PC-9 (cell line): ENCODE data around the gene DSTN.

Source experiments
- CTCF ChIP-seq: fragments of 200-600 bp; sonication (generic); conservative IDR thresholded peaks from 2 replicates; pipeline ENCODE4 v1.6.1; 2017; ENCODE audit warnings: mixed run types, antibody characterized with exemption, mild to moderate bottlenecking, moderate library complexity
- EZH2 ChIP-seq: fragments of 200-600 bp; sonication (generic); IDR thresholded peaks from 2 replicates; pipeline ENCODE4 v1.8.0; 2017; ENCODE audit warnings: antibody characterized with exemption, low read depth

GRCh38 chr20:17590245-17590644, 20.4 kb downstream of the DSTN start:
- no peak for TF ChIP-seq CTCF
- TF ChIP-seq EZH2, result no peak
